K562 (cell line): ENCODE results near the gene RNU6-1.

ENCODE experiments used
- IRF2 ChIP-seq: sonication (generic); formaldehyde crosslinking; IDR thresholded peaks from 2 replicates; pipeline ENCODE4 v1.8.1; 2022; ENCODE audit warnings: mild to moderate bottlenecking, missing genetic modification reagents
- RAD21 ChIP-seq, 2 experiments: fragments of 250-450 bp in 1 of 2; fragments of 450-650 bp in 1 of 2; sonication (Bioruptor Pico) in 1 of 2; formaldehyde crosslinking in 1 of 2; IDR thresholded peaks in 1 of 2; conservative IDR thresholded peaks in 1 of 2; 2 replicates each; pipeline versions ENCODE4 v1.4.0 to v1.8.0; 2020 to 2022; ENCODE audit warnings: mild to moderate bottlenecking in 2 of 2, moderate library complexity in 1 of 2
- SMARCC2 ChIP-seq: fragments of 450-650 bp; IDR thresholded peaks from 2 replicates; pipeline ENCODE4 v1.6.1; 2017; ENCODE audit warnings: antibody characterized with exemption, moderate library complexity, mild to moderate bottlenecking, low read depth
- TF ChIP-seq, protein P1 (sequence below): fragments of 450-650 bp; IDR thresholded peaks from 2 replicates; pipeline ENCODE4 v1.6.1; 2018; ENCODE audit not compliant: partially characterized antibody

DNA sequence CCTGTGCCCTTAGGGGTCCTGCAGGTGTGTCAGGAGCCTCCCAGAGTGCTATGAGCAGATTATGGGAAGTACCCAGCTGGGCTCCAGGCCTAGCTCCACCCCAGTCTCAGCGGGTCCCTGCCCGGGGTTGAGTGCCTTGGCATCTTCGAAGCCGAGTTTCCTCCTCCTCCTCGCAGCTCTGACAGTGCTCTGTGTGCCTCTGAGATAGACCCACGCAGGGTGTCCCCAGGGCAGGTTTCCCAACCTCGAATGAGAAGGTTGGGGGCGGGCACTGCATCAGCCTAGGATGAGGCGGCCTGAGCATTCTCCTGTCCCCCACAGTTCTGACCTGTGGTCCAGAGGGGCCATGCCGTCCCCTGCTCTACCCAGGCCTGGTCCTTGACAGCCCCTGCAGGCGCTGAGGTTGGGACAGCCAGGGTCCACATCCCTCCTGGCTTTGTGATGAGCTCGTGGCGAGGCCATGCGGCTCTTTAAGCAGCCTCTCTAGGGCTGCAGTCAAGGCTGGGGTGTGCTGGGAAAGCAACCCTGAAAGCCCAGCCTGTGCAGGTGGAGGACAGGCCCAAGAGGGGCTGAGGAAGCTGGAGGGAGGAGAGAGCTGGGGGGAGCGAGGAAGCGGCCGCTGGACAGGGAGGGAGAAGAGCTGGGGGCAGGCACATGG, 34.7 kb downstream of the RNU6-1 start:
- no peak for TF ChIP-seq IRF2 (CRISPR knock-in tag)
- TF ChIP-seq, protein P1, sequence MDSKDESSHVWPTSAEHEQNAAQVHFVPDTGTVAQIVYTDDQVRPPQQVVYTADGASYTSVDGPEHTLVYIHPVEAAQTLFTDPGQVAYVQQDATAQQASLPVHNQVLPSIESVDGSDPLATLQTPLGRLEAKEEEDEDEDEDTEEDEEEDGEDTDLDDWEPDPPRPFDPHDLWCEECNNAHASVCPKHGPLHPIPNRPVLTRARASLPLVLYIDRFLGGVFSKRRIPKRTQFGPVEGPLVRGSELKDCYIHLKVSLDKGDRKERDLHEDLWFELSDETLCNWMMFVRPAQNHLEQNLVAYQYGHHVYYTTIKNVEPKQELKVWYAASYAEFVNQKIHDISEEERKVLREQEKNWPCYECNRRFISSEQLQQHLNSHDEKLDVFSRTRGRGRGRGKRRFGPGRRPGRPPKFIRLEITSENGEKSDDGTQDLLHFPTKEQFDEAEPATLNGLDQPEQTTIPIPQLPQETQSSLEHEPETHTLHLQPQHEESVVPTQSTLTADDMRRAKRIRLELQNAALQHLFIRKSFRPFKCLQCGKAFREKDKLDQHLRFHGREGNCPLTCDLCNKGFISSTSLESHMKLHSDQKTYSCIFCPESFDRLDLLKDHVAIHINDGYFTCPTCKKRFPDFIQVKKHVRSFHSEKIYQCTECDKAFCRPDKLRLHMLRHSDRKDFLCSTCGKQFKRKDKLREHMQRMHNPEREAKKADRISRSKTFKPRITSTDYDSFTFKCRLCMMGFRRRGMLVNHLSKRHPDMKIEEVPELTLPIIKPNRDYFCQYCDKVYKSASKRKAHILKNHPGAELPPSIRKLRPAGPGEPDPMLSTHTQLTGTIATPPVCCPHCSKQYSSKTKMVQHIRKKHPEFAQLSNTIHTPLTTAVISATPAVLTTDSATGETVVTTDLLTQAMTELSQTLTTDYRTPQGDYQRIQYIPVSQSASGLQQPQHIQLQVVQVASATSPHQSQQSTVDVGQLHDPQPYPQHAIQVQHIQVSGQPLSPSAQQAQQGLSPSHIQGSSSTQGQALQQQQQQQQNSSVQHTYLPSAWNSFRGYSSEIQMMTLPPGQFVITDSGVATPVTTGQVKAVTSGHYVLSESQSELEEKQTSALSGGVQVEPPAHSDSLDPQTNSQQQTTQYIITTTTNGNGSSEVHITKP: no peak
- TF ChIP-seq SMARCC2: no peak
- no peak for TF ChIP-seq RAD21 (CRISPR knock-in tag; conservative IDR thresholded peaks at IDR 0.05 in 1 of 2, IDR thresholded peaks at IDR 0.05 in 1 of 2)
